SK-N-MC (cell line): ENCODE results near the gene CNTN2.

Experiments
- EZH2 ChIP-seq: fragments of 200-600 bp; sonication (generic); IDR thresholded peaks from one replicate; pipeline ENCODE4 v1.6.1; 2017; ENCODE audit warnings: antibody characterized with exemption
- POLR2AphosphoS5 ChIP-seq: IDR thresholded peaks from 2 replicates; pipeline ENCODE4 v1.6.1; 2012; ENCODE audit warnings: mild to moderate bottlenecking, low read depth, low read length, borderline replicate concordance

GRCh38 chr1:205041001-205041715 lies 1.9 kb upstream of the CNTN2 start:
- TF ChIP-seq POLR2AphosphoS5: no peak
- TF ChIP-seq EZH2: no peak
